AG09319 (cell line): Measurements from ENCODE around the gene COQ8B.
A peak's percentile ranks its signal among the peaks of the same experiment; 100 is the strongest.

Experiments
- DNase-seq: peaks from one replicate; pipeline ENCODE4 v3.0.0-alpha.2; 2010; ENCODE audit warnings: low read depth; ENCODE audit errors: extremely low read depth
- CTCF ChIP-seq: IDR thresholded peaks from 2 replicates; pipeline ENCODE4 v1.5.1; 2011; ENCODE audit warnings: low read depth, mild to moderate bottlenecking, inconsistent platforms, low read length, moderate library complexity

The COQ8B gene

GRCh38 chr19:40695881-40696280 is 20.8 kb downstream of the COQ8B start:
- DNase-seq, result no peak
- no peak for TF ChIP-seq CTCF

GRCh38 chr19:40693896-40694295 is 22.8 kb downstream of the COQ8B start:
- TF ChIP-seq CTCF, result no peak

GRCh38 chr19:40693150-40693788 is 23.4 kb downstream of the COQ8B start:
- no peak for TF ChIP-seq CTCF
- DNase-seq, result no peak

More at GRCh38 chr19:40693896-40694295, 22.8 kb downstream of the COQ8B start:
- DNase-seq, result no peak

- TF ChIP-seq CTCF, result no peak
- DNase-seq, result no peak
Observed at GRCh38 chr19:40692212-40692551, 24.5 kb downstream of the COQ8B start.

- DNase-seq, result no peak
- no peak for TF ChIP-seq CTCF
Observed at GRCh38 chr19:40691421-40692211, 25.1 kb downstream of the COQ8B start.

GRCh38 chr19:40690693-40691420 is 25.8 kb downstream of the COQ8B start:
- peak; percentile 87 for DNase-seq
- TF ChIP-seq CTCF, result no peak
